BJ (cell line): ENCODE measurements around the gene GRK3. TPM values are rescaled to one million over a fixed set of nuclear protein-coding genes. Genes with fewer than 3 reads are reported as not detected.

Experiments
- CTCF ChIA-PET: fragments of 350-600 bp; formaldehyde crosslinking; extraction: SDS; loops from one replicate; lab custom pipeline; 2021; ENCODE audit warnings: antibody characterized with exemption, inconsistent platforms; lab: Yijun Ruan, JAX
- POLR2A ChIA-PET: fragments of 300-600 bp; sonication (Branson Sonifier 250); formaldehyde crosslinking; extraction: SDS; loops from one replicate; lab custom pipeline; 2021; ENCODE audit warnings: antibody characterized with exemption; lab: Charles Lee
- DNase-seq: peaks from one replicate; pipeline ENCODE4 v3.0.0-alpha.2; 2011; ENCODE audit warnings: low read depth
- H3K27me3 ChIP-seq: 2 replicates; pipeline ENCODE4 v1.6.0; 2011; ENCODE audit warnings: low read length; ENCODE audit not compliant: control insufficient read depth, insufficient read depth
- H3K36me3 ChIP-seq: 2 replicates; pipeline ENCODE4 v1.5.1; 2011; ENCODE audit warnings: low read length; ENCODE audit not compliant: control insufficient read depth, insufficient read depth
- H3K4me3 ChIP-seq: 2 replicates; pipeline ENCODE4 v1.5.1; 2011; ENCODE audit warnings: low read depth, mild to moderate bottlenecking, control low read depth, low read length
- polyA plus RNA-seq: library from polyadenylated mRNA; depleted of rRNA; stranded (reverse); fragments of >200 nt; gene quantifications from 2 replicates; pipeline ENCODE4 v1.2.3, GENCODE V29; 2011
- TF ChIP-seq, protein P1 (sequence below): IDR thresholded peaks from 2 replicates; pipeline ENCODE4 v1.5.1; 2011; ENCODE audit warnings: low read depth, mild to moderate bottlenecking, control low read depth, inconsistent platforms, low read length, moderate library complexity; ENCODE audit not compliant: insufficient read depth

The GRK3 gene
- polyA plus RNA-seq, 1 experiment: 0.72 TPM

- Histone ChIP-seq H3K27me3 (no peaks in the 10 kb centered on the region), H3K4me3 (no peak overlapping the region), H3K36me3 (no peaks in the 10 kb centered on the region)
- TF ChIP-seq, protein P1, sequence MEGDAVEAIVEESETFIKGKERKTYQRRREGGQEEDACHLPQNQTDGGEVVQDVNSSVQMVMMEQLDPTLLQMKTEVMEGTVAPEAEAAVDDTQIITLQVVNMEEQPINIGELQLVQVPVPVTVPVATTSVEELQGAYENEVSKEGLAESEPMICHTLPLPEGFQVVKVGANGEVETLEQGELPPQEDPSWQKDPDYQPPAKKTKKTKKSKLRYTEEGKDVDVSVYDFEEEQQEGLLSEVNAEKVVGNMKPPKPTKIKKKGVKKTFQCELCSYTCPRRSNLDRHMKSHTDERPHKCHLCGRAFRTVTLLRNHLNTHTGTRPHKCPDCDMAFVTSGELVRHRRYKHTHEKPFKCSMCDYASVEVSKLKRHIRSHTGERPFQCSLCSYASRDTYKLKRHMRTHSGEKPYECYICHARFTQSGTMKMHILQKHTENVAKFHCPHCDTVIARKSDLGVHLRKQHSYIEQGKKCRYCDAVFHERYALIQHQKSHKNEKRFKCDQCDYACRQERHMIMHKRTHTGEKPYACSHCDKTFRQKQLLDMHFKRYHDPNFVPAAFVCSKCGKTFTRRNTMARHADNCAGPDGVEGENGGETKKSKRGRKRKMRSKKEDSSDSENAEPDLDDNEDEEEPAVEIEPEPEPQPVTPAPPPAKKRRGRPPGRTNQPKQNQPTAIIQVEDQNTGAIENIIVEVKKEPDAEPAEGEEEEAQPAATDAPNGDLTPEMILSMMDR: no peak
- ChIA-PET CTCF (interaction anchor here (1.2 kb wide), 1 partner anchor 14 kb away, joined by 3 read pairs; no protein-coding TSS in a partner anchor), POLR2A (no interaction called here)
- no peak for DNase-seq
Measured at GRCh38 chr22:25751174-25751581, 186.7 kb downstream of the GRK3 start.

DNA sequence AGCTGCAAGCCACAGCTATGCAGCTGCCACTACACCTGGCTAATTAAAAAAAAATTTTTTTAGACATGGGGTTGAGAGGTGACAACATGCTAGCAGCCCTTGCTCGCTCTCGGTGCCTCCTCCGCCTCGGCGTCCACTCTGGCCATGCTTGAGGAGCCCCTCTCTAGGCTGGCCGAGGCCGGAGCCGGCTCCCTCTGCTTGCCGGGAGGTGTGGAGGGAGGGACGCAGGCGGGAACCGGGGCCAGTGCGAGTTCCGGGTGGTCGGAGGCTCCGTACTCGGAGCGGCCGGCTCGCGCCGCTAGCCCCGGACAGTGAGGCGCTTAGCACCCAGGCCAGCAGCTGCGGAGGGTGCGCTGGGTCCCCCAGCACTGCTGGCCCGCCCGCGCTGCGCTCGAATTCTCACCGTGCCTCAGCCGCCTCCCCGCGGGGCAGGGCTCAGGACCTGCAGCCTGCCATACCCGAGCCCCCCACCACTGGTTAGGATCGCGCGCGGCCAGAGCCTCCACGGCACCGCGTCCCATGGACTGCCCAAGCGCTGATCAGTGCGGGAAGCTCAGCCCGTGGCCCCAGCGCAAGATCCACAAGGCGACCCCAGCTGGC is 188.2 kb downstream of the GRK3 start:
- CTCF ChIA-PET: no interaction called here
- DNase-seq: no peak
- POLR2A ChIA-PET: no interaction called here
- H3K36me3 ChIP-seq: no peaks in the 10 kb centered on the region
- H3K4me3 ChIP-seq: no peak overlapping the region
- TF ChIP-seq, protein P1: no peak
- H3K27me3 ChIP-seq: no peaks in the 10 kb centered on the region

- CTCF ChIA-PET: no interaction called here
- POLR2A ChIA-PET: no interaction called here
- Histone ChIP-seq H3K36me3 (no peaks in the 10 kb centered on the region), H3K4me3 (no peak overlapping the region), H3K27me3 (no peaks in the 10 kb centered on the region)
- no peak for DNase-seq
- TF ChIP-seq, protein P1: no peak
Measured at GRCh38 chr22:25753252-25753651, 188.8 kb downstream of the GRK3 start.

GRCh38 chr22:25754527-25755202 is 190.2 kb downstream of the GRK3 start:
- ChIA-PET CTCF (interaction anchor here (1.0 kb wide), 1 partner anchor 37 kb away, joined by 3 read pairs; no protein-coding TSS in a partner anchor), POLR2A (no interaction called here)
- TF ChIP-seq, protein P1: no peak
- Histone ChIP-seq H3K36me3 (no peaks in the 10 kb centered on the region), H3K4me3 (no peak overlapping the region), H3K27me3 (no peaks in the 10 kb centered on the region)
- no peak for DNase-seq

DNA sequence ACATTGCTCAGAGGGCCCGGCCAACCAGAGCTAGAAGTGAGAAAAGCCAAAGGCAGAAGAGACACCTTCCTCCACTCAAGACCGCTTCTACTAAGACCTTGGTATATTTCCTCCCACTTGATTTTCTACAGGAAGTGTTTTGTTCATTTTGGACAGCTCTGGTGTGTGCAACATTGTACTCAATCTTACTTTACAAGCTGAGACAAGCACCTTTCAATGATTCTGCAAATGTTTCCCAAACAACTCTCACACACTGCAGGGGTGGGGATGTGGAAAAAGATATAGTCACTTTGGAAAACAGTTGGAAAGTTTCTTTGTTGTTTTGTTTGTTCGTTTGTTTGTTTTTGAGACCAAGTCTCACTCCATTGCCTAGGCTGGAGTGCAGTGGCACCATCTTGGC is 193.2 kb downstream of the GRK3 start:
- ChIA-PET POLR2A (no interaction called here), CTCF (no interaction called here)

More for the DNA sequence above, 193.2 kb downstream of the GRK3 start:
- DNase-seq: no peak
- Histone ChIP-seq H3K27me3 (no peaks in the 10 kb centered on the region), H3K4me3 (no peak overlapping the region), H3K36me3 (no peaks in the 10 kb centered on the region)
- TF ChIP-seq, protein P1: no peak
